Activated CD8-positive, alpha-beta T cell treated with anti-CD3 and anti-CD28 coated beads, Interleukin-2, amount 10 ng/mL, durations not matched to agents 7 days and 5 days (primary cell): ENCODE results near the gene SPANXN5. TPM values are rescaled to one million over a fixed set of nuclear protein-coding genes. Genes with fewer than 3 reads are reported as not detected.

Source experiments
- total RNA-seq, 2 experiments: library from RNA; stranded (reverse); gene quantifications; one replicate each; pipeline ENCODE4 v1.2.3, GENCODE V29; 2021

SPANXN5 gene
- total RNA-seq, 2 experiments from 2014 or later: not detected

Other genes with a start within 250 kb of the SPANXN5 start
- not detected for gene SSX7, start 142.5 kb downstream of the SPANXN5 start, total RNA-seq
- gene SSX2, start 90.2 kb downstream of the SPANXN5 start, total RNA-seq: not detected
- gene SSX2B, start 46.2 kb downstream of the SPANXN5 start, total RNA-seq: not detected
- gene XAGE5, start 13.9 kb upstream of the SPANXN5 start, total RNA-seq: not detected
- gene XAGE3, start 70.7 kb upstream of the SPANXN5 start, total RNA-seq: not detected
- gene FAM156B, start 99.9 kb upstream of the SPANXN5 start, total RNA-seq: 10 to 100 TPM; 15.4 to 16.3 TPM
- gene FAM156A, start 161.1 kb upstream of the SPANXN5 start, total RNA-seq: 10 to 100 TPM; 19.3 to 19.7 TPM